GM12873 (cell line): ENCODE results near the gene MREG.
A peak's percentile ranks its signal among the peaks of the same experiment; 100 is the strongest.

Source experiments
- TF ChIP-seq, protein P1 (sequence below): IDR thresholded peaks from 2 replicates; pipeline ENCODE4 v1.5.1; 2012; ENCODE audit warnings: low read depth, mild to moderate bottlenecking, moderate library complexity, low read length, control low read depth; ENCODE audit not compliant: insufficient read depth; ENCODE audit errors: missing control alignments

MREG gene

DNA sequence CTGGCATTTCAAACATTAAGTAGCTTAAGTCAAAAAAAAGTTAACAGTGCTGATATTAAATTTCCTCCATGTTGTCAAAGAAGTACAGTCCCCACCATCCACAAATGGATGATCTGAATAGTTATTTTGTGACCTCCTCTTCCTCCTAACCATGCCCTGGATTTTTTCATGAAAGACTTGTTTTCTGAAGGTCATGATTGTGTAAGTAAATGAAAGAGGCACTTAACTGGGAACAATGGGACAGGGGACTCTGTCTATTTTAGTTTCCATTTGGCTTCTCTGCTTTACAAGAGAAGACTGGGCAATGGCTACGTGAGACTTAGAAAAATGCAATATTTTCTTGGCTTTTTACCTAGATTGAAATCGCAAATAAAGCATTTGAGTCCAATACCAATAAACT lies 36.1 kb upstream of the MREG start:
- TF ChIP-seq, protein P1, sequence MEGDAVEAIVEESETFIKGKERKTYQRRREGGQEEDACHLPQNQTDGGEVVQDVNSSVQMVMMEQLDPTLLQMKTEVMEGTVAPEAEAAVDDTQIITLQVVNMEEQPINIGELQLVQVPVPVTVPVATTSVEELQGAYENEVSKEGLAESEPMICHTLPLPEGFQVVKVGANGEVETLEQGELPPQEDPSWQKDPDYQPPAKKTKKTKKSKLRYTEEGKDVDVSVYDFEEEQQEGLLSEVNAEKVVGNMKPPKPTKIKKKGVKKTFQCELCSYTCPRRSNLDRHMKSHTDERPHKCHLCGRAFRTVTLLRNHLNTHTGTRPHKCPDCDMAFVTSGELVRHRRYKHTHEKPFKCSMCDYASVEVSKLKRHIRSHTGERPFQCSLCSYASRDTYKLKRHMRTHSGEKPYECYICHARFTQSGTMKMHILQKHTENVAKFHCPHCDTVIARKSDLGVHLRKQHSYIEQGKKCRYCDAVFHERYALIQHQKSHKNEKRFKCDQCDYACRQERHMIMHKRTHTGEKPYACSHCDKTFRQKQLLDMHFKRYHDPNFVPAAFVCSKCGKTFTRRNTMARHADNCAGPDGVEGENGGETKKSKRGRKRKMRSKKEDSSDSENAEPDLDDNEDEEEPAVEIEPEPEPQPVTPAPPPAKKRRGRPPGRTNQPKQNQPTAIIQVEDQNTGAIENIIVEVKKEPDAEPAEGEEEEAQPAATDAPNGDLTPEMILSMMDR = no peak

DNA sequence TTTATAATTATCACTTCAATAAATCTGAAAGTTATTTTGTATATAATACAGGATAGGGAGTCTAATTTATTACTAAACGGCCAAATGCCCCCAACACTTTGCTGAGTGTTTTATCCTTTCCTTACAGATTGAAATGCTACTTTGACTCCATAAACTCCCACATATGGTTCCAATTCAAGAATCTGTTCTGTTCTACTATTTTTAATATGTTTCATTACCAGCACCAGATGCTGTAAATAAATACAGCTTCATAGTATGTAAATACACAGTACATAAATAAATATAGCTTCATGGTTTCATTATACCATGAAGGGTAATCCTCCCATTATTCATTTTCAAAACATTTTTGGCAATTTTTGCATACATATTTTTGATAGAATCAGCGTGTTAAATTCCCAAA lies 34.0 kb upstream of the MREG start:
- TF ChIP-seq, protein P1 = no peak

DNA sequence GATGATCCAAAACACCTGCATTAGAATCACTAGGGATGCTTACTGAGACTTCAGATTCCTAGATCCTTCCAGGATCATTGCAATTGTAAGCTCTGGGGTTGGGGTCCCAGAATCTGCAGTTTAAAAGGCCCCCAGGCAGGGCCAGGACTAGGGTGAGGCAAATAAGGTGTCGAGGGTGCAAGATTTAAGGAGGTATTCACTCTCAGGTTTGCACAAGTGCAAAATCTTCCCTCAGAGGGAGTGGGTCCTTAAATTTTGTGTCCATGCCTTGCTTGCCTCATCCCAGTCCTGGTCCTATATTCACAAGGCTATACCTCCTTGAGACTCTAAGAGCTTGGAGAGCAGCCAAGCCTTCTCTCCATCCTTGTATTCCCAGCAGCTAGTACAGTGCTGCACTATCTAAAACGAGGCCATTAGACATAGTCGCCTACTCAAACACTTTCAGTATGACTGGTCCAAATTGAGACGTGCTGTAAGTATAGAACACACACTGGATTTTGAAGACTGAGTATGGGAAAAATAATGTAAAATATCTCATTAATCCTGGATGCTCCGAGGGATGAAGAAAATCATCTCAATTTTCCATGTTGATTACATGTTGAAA lies 31.6 kb upstream of the MREG start:
- TF ChIP-seq, protein P1 = no peak

DNA sequence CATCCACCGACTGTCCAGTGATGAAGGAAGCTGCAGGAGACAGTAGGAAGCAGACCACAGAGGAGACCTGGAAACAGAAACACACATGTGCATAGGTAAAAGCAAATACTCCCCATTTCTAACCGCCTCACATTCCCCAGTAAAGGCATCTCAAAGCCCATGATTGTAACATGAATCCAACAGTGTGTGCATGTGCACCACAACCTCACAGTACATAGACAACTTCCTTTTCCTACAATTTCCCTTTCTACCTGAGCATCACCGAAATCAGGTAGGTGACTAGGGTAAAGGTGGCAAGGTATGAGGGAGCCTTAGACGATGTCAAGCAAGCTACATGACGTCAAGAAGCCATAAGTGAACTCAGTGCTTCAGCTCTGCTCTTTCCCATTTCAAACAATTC lies 30.6 kb upstream of the MREG start:
- TF ChIP-seq, protein P1 = no peak

DNA sequence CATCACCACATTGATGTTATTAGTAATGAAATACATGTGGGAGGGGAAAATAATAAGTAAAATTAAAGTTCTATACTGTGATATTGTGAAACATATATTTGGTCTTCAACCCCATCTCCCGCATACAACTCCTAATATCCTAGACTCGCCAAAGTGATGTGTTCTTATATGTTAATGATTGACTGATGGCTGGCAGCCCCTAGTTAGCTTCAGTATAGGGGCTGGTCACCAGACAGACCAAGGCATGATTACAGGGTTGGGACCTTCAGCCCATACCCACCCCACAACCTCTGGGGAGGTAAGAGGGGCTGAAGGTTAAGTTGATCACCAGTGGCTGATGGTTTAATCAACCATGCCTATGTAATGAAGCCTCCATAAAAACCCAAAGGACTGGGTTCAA lies 28.1 kb upstream of the MREG start:
- TF ChIP-seq, protein P1 = no peak

DNA sequence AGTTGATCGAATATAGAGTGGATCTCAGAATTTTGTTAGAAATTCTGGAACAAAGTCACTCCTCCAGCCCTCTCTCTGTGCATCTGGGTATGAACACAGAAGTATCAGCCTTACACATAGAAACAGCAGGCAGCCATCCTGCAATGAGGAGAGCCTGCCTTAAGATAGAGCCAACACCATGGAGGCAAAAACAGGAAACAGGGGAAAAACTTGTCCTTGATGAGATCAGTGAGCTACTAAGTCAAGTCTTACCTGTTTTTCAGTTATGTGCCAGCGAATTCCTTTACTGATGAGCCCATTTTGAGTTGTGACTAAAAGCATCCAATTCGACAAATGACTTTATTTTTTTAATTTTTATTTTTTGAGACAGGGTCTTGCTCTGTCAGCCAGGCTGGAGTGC lies 26.6 kb upstream of the MREG start:
- TF ChIP-seq, protein P1 = no peak

DNA sequence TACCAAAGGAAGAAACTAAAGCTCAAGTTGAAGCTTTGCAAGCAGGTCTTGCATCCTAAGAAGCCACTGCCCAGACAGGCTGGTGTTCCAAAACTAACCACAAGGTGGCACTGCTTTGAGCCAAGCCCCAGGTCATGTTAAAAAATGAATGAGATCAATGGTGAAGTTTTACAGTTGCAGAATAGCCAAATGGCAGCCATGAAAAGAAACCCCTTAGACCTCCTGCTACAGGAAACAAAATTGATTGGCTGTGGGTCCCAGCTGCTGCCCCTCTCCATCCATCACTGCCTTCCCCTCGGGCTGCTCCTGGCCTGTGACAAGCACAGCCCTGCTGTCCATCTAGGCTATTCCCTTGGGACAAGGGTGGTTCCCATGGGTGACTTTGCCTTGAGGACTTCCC lies 20.7 kb upstream of the MREG start:
- TF ChIP-seq, protein P1 = peak; percentile 93
